Measurements from ENCODE around the gene RERGL.
A peak's percentile ranks its signal among the peaks of the same experiment; 100 is the strongest.

RERGL gene

DNA sequence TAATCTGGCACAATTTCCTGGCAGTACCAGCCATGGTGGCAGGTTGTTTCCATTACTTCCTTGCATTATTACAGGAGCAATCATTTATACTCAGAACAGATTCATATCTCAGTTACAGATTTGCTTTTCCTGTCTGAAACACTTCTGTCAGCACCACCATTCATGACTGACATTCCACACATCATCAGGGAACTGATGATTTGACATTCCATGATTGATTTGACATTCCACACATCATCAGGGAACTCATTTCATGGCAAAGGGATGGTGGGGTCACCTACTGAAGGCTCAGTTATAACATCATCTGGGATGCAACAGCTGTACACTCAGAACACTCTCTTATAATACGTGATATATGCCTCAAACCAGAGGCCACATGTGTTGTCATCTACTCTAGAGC, 30.9 kb upstream of the RERGL start:
- H2BK5ac ChIP-seq (ENCODE audit: low read length) = no peak overlapping the region
- no peaks in the 10 kb centered on the region for H3K36me3 ChIP-seq (ENCODE audit: control insufficient read depth, insufficient read depth, low read length)
- DNase-seq = no peak
- no peak overlapping the region for H3K27ac ChIP-seq (ENCODE audit: low read depth, low read length)
- H3K27me3 ChIP-seq (ENCODE audit: insufficient read depth, low read length, poor library complexity) = no peaks in the 10 kb centered on the region
- no peaks in the 10 kb centered on the region for H3K79me2 ChIP-seq (ENCODE audit: control insufficient read depth, insufficient read depth, low read length)
- no peaks in the 10 kb centered on the region for H3K4me1 ChIP-seq (ENCODE audit: control insufficient read depth, low read depth, low read length)
- no peak overlapping the region for H4K5ac ChIP-seq (ENCODE audit: low read length)
- no peak overlapping the region for H2BK120ac ChIP-seq (ENCODE audit: low read depth, low read length)
- H3K56ac ChIP-seq (ENCODE audit: low read length) = no peak overlapping the region
- no peaks in the 10 kb centered on the region for H3K79me1 ChIP-seq (ENCODE audit: low read length)
- H3K9ac ChIP-seq (ENCODE audit: low read length) = no peak overlapping the region
- no peak overlapping the region for H2BK15ac ChIP-seq (replicated peaks; ENCODE audit: low read depth)
- H4K8ac ChIP-seq (ENCODE audit: low read depth, low read length) = no peak overlapping the region
- WGBS (ENCODE audit: extremely low coverage, insufficient coverage, low lambda C conversion rate) = no CpG with 5 or more reads among the region's 1 CpG
- no peak overlapping the region for H3K23ac ChIP-seq (ENCODE audit: low read length)
- no peak overlapping the region for H3K4me3 ChIP-seq (ENCODE audit: low read length)
- no peak overlapping the region for H3K4me2 ChIP-seq (ENCODE audit: low read length)
- H3K18ac ChIP-seq (ENCODE audit: low read length) = no peak overlapping the region
- no peak overlapping the region for H2AK5ac ChIP-seq (ENCODE audit: low read length)
- H3K4ac ChIP-seq (ENCODE audit: low read depth, low read length) = no peak overlapping the region

DNA sequence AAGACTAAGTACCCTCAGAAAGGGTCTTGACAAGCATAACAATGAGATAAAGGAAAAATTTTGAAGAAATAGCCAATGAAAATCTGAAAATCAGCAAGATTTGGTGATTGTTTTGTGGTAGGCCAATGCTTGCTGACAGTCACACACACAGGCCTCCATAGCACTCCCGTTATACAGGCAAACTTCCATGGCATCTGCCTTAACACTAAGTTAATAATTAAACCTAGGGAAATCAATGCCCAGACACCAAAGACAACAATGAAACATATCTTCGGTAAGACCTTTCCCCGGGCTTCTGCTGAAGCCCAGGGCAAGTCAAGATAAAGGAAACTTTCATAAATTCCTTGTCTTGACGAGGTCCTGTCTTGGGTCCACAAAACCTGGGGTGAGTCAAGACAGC, 18.6 kb upstream of the RERGL start:
- no peaks in the 10 kb centered on the region for H3K79me1 ChIP-seq (ENCODE audit: low read length)
- no peak overlapping the region for H3K18ac ChIP-seq (ENCODE audit: low read length)
- H3K4me2 ChIP-seq (ENCODE audit: low read length) = no peak overlapping the region
- no CpG with 5 or more reads among the region's 4 CpGs for WGBS (ENCODE audit: extremely low coverage, insufficient coverage, low lambda C conversion rate)
- H3K4me3 ChIP-seq (ENCODE audit: low read length) = no peak overlapping the region
- H3K4ac ChIP-seq (ENCODE audit: low read depth, low read length) = no peak overlapping the region
- H2BK120ac ChIP-seq (ENCODE audit: low read depth, low read length) = no peak overlapping the region
- H4K5ac ChIP-seq (ENCODE audit: low read length) = no peak overlapping the region
- H3K4me1 ChIP-seq (ENCODE audit: control insufficient read depth, low read depth, low read length) = no peaks in the 10 kb centered on the region
- H3K9ac ChIP-seq (ENCODE audit: low read length) = no peak overlapping the region
- H2BK15ac ChIP-seq (replicated peaks; ENCODE audit: low read depth) = no peak overlapping the region
- no peaks in the 10 kb centered on the region for H3K27me3 ChIP-seq (ENCODE audit: insufficient read depth, low read length, poor library complexity)
- H3K36me3 ChIP-seq (ENCODE audit: control insufficient read depth, insufficient read depth, low read length) = no peaks in the 10 kb centered on the region
- no peak overlapping the region for H3K56ac ChIP-seq (ENCODE audit: low read length)
- H2BK5ac ChIP-seq (ENCODE audit: low read length) = no peak overlapping the region
- no peak overlapping the region for H4K8ac ChIP-seq (ENCODE audit: low read depth, low read length)
- no peaks in the 10 kb centered on the region for H3K79me2 ChIP-seq (ENCODE audit: control insufficient read depth, insufficient read depth, low read length)
- no peak overlapping the region for H3K27ac ChIP-seq (ENCODE audit: low read depth, low read length)
- H2AK5ac ChIP-seq (ENCODE audit: low read length) = no peak overlapping the region
- H3K23ac ChIP-seq (ENCODE audit: low read length) = no peak overlapping the region
- no peak for DNase-seq

DNA sequence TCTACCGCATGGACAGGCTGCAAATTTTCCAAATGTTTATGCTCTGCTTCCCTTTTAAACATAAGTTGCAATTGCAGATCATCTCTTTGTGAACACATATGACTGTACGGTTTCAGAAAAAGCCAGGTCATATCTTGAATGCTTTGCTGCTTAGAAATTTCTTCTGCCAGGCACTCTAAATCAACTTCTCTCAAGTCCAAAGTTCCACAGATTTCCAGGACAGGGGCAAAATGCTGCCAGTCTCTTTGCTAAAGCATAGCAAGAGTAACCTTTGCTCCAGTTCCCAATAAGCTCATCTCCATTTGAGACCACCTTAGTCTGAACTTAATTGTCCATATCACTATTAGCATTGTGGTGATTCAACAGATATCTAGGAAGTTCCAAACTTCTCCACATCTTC, 13.6 kb upstream of the RERGL start:
- no peak overlapping the region for H3K4me3 ChIP-seq (ENCODE audit: low read length)
- no peaks in the 10 kb centered on the region for H3K27me3 ChIP-seq (ENCODE audit: insufficient read depth, low read length, poor library complexity)
- no peak overlapping the region for H3K23ac ChIP-seq (ENCODE audit: low read length)
- no peak overlapping the region for H3K4ac ChIP-seq (ENCODE audit: low read depth, low read length)
- no peak overlapping the region for H2BK5ac ChIP-seq (ENCODE audit: low read length)
- H3K18ac ChIP-seq (ENCODE audit: low read length) = no peak overlapping the region
- no peak overlapping the region for H2BK120ac ChIP-seq (ENCODE audit: low read depth, low read length)
- H2BK15ac ChIP-seq (replicated peaks; ENCODE audit: low read depth) = no peak overlapping the region
- H3K27ac ChIP-seq (ENCODE audit: low read depth, low read length) = no peak overlapping the region
- no peak overlapping the region for H4K5ac ChIP-seq (ENCODE audit: low read length)
- WGBS (ENCODE audit: extremely low coverage, insufficient coverage, low lambda C conversion rate) = no CpG with 5 or more reads among the region's 2 CpGs
- no peak for DNase-seq
- no peak overlapping the region for H3K56ac ChIP-seq (ENCODE audit: low read length)
- H3K79me1 ChIP-seq (ENCODE audit: low read length) = no peaks in the 10 kb centered on the region
- no peak overlapping the region for H4K8ac ChIP-seq (ENCODE audit: low read depth, low read length)
- H3K36me3 ChIP-seq (ENCODE audit: control insufficient read depth, insufficient read depth, low read length) = no peaks in the 10 kb centered on the region
- H3K79me2 ChIP-seq (ENCODE audit: control insufficient read depth, insufficient read depth, low read length) = no peaks in the 10 kb centered on the region
- no peak overlapping the region for H2AK5ac ChIP-seq (ENCODE audit: low read length)
- H3K9ac ChIP-seq (ENCODE audit: low read length) = no peak overlapping the region
- H3K4me1 ChIP-seq (ENCODE audit: control insufficient read depth, low read depth, low read length) = no peaks in the 10 kb centered on the region
- H3K4me2 ChIP-seq (ENCODE audit: low read length) = no peak overlapping the region

DNA sequence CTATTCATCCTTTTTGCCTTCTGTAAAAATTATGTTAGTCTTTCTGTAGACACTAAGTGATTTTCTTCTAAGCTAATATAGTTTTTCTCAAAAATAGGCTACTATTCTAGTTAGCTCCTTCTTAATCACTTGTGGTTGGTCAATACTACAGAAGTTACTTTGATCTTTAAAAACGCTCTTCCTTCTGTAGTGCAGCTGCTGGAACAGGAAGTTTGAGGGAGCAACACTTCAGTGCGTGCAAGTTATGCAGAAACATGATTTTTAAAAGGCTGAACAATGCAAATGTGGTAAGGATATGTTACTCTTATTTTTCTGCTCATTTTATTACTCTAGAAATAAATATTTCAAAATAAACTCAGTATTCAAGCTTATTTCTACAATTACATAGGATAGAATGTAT, 11.1 kb upstream of the RERGL start:
- no peak overlapping the region for H2BK5ac ChIP-seq (ENCODE audit: low read length)
- no peaks in the 10 kb centered on the region for H3K27me3 ChIP-seq (ENCODE audit: insufficient read depth, low read length, poor library complexity)
- no peak overlapping the region for H4K5ac ChIP-seq (ENCODE audit: low read length)
- no peak overlapping the region for H3K4me2 ChIP-seq (ENCODE audit: low read length)
- H3K56ac ChIP-seq (ENCODE audit: low read length) = no peak overlapping the region
- H3K4me1 ChIP-seq (ENCODE audit: control insufficient read depth, low read depth, low read length) = no peaks in the 10 kb centered on the region
- no peak overlapping the region for H4K8ac ChIP-seq (ENCODE audit: low read depth, low read length)
- no peak overlapping the region for H3K27ac ChIP-seq (ENCODE audit: low read depth, low read length)
- H3K79me1 ChIP-seq (ENCODE audit: low read length) = no peaks in the 10 kb centered on the region
- WGBS (ENCODE audit: extremely low coverage, insufficient coverage, low lambda C conversion rate) = no CpG with 5 or more reads among the region's 2 CpGs
- H3K79me2 ChIP-seq (ENCODE audit: control insufficient read depth, insufficient read depth, low read length) = no peaks in the 10 kb centered on the region
- no peak overlapping the region for H2AK5ac ChIP-seq (ENCODE audit: low read length)
- no peak for DNase-seq
- no peak overlapping the region for H2BK15ac ChIP-seq (replicated peaks; ENCODE audit: low read depth)
- no peak overlapping the region for H3K4ac ChIP-seq (ENCODE audit: low read depth, low read length)
- H3K36me3 ChIP-seq (ENCODE audit: control insufficient read depth, insufficient read depth, low read length) = no peaks in the 10 kb centered on the region
- H3K9ac ChIP-seq (ENCODE audit: low read length) = no peak overlapping the region
- H2BK120ac ChIP-seq (ENCODE audit: low read depth, low read length) = no peak overlapping the region
- no peak overlapping the region for H3K4me3 ChIP-seq (ENCODE audit: low read length)
- H3K18ac ChIP-seq (ENCODE audit: low read length) = no peak overlapping the region
- H3K23ac ChIP-seq (ENCODE audit: low read length) = no peak overlapping the region

DNA sequence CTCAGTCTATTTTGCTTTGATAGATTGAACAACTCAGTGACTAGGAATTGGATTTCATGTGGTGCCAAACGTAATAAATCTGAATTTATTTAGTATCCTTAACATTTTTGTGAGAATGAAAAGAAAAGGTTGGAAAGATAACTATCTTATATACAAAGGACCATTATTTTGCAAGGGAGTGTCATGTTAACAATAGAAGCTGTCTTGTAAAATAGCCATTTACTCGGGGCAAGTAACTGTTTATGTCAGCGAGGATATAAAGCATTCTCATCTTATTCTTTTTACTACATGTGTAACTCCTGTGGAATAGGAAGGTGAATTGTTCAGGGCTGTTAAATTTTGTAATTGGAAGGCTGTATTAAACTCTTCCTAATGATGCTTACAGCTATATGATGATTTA, 5.9 kb downstream of the RERGL start:
- Histone ChIP-seq H2AK5ac (ENCODE audit: low read length) (no peak overlapping the region), H3K18ac (ENCODE audit: low read length) (no peak overlapping the region), H2BK15ac (replicated peaks; ENCODE audit: low read depth) (no peak overlapping the region), H3K23ac (ENCODE audit: low read length) (no peak overlapping the region), H3K27ac (ENCODE audit: low read depth, low read length) (no peak overlapping the region), H3K79me1 (ENCODE audit: low read length) (no peaks in the 10 kb centered on the region), H3K56ac (ENCODE audit: low read length) (no peak overlapping the region), H2BK120ac (ENCODE audit: low read depth, low read length) (no peak overlapping the region), H3K4me3 (ENCODE audit: low read length) (no peak overlapping the region), H4K8ac (ENCODE audit: low read depth, low read length) (no peak overlapping the region), H3K4me2 (ENCODE audit: low read length) (no peak overlapping the region), H3K4ac (ENCODE audit: low read depth, low read length) (no peak overlapping the region), H4K5ac (ENCODE audit: low read length) (no peak overlapping the region), H3K79me2 (ENCODE audit: control insufficient read depth, insufficient read depth, low read length) (no peaks in the 10 kb centered on the region), H3K4me1 (ENCODE audit: control insufficient read depth, low read depth, low read length) (no peaks in the 10 kb centered on the region), H2BK5ac (ENCODE audit: low read length) (no peak overlapping the region), H3K36me3 (ENCODE audit: control insufficient read depth, insufficient read depth, low read length) (no peaks in the 10 kb centered on the region), H3K27me3 (ENCODE audit: insufficient read depth, low read length, poor library complexity) (no peaks in the 10 kb centered on the region), H3K9ac (ENCODE audit: low read length) (no peak overlapping the region)
- no CpG with 5 or more reads among the region's 3 CpGs for WGBS (ENCODE audit: extremely low coverage, insufficient coverage, low lambda C conversion rate)
- no peak for DNase-seq

DNA sequence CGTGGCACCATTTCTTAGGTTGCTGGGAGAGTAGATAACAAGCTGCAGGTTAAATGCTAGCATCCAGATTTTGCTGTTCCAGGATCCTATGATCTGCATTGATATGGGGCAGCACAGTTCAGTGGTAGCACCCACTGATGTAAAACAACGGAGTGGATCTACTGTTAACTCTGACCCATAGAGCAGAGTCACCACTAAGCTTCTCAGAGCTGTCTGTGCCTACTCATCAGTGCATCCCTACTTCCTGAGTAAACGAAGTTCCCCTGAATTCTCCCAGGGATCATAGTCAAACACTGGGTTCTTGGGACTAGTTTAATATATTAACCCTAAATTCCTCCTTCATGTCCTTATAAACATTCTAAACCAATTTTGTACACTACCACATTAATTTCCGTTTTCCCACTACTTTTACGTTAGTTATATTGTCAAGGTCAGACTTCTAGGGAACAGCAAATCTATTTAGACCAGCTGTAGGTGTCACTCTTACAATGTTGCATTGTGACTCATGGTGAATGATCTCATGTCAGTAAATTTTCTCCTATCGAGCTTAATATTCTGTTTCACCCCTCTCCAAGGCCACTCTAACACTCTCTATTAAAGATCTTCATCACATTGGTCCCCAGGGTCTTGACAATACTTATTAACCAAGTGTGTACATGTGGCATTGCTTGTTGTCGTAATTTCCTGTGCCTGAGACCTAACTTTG, 10.3 kb downstream of the RERGL start:
- no peak overlapping the region for H2BK5ac ChIP-seq (ENCODE audit: low read length)
- H3K4me1 ChIP-seq (ENCODE audit: control insufficient read depth, low read depth, low read length) = no peaks in the 10 kb centered on the region
- no peaks in the 10 kb centered on the region for H3K27me3 ChIP-seq (ENCODE audit: insufficient read depth, low read length, poor library complexity)
- no peaks in the 10 kb centered on the region for H3K79me1 ChIP-seq (ENCODE audit: low read length)
- H3K4ac ChIP-seq (ENCODE audit: low read depth, low read length) = no peak overlapping the region
- H2BK120ac ChIP-seq (ENCODE audit: low read depth, low read length) = no peak overlapping the region
- no peaks in the 10 kb centered on the region for H3K79me2 ChIP-seq (ENCODE audit: control insufficient read depth, insufficient read depth, low read length)
- no peak overlapping the region for H3K18ac ChIP-seq (ENCODE audit: low read length)
- H3K9ac ChIP-seq (ENCODE audit: low read length) = no peak overlapping the region
- no peak overlapping the region for H4K5ac ChIP-seq (ENCODE audit: low read length)
- H3K4me2 ChIP-seq (ENCODE audit: low read length) = no peak overlapping the region
- H2BK15ac ChIP-seq (replicated peaks; ENCODE audit: low read depth) = no peak overlapping the region
- no peak overlapping the region for H2AK5ac ChIP-seq (ENCODE audit: low read length)
- no peak overlapping the region for H4K8ac ChIP-seq (ENCODE audit: low read depth, low read length)
- peak; percentile 1 for DNase-seq
- H3K36me3 ChIP-seq (ENCODE audit: control insufficient read depth, insufficient read depth, low read length) = no peaks in the 10 kb centered on the region
- no peak overlapping the region for H3K27ac ChIP-seq (ENCODE audit: low read depth, low read length)
- no peak overlapping the region for H3K23ac ChIP-seq (ENCODE audit: low read length)
- H3K4me3 ChIP-seq (ENCODE audit: low read length) = no peak overlapping the region
- WGBS (ENCODE audit: extremely low coverage, insufficient coverage, low lambda C conversion rate) = 100% methylated on average over 2 of the region's 7 CpGs
- H3K56ac ChIP-seq (ENCODE audit: low read length) = no peak overlapping the region

Data from mesendoderm (in vitro differentiated cells).